ENCODE results near the gene NPR1. TPM values are rescaled to one million over a fixed set of nuclear protein-coding genes. Genes with fewer than 3 reads are reported as not detected.

The NPR1 gene
- total RNA-seq, 1 experiment from 2014 or later: 16.5 TPM

DNA sequence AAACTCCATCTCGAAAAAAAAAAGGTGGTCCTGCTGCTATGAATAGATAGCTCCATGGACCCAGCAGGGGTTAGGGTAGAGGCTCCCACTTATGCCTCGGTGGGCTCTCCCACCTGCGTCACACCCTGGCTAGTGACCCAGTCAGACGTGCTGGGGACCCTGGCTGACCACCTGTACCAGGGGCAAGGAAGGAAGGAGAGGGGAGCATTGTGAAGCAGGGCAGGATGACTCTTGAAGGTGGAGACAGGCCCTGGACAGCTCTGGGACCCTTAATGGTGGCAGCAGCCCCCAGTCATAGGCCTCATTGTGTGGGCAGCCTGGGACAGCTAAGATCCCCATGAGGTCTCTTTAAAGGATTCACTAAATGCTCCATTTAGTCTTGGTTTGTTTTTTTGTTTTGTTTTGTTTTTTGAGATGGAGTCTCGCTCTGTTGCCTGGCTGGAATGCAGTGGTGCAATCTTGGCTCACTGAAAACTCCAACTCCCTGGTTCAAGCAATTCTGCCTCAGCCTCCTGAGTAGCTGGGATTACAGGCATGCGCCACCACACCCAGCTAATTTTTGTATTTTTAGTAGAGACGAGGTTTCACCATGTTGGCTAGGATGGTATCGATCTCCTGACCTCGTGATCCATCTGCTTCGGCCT is 30.4 kb upstream of the NPR1 start (continued):
- TF ChIP-seq, protein P1, sequence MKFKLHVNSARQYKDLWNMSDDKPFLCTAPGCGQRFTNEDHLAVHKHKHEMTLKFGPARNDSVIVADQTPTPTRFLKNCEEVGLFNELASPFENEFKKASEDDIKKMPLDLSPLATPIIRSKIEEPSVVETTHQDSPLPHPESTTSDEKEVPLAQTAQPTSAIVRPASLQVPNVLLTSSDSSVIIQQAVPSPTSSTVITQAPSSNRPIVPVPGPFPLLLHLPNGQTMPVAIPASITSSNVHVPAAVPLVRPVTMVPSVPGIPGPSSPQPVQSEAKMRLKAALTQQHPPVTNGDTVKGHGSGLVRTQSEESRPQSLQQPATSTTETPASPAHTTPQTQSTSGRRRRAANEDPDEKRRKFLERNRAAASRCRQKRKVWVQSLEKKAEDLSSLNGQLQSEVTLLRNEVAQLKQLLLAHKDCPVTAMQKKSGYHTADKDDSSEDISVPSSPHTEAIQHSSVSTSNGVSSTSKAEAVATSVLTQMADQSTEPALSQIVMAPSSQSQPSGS (CRISPR knock-in tag; IDR thresholded peaks at IDR 0.05; ENCODE audit: borderline replicate concordance, low read depth): no peak
- no peak for TF ChIP-seq JAZF1 (CRISPR knock-in tag; IDR thresholded peaks at IDR 0.05)
- TF ChIP-seq, protein P2, sequence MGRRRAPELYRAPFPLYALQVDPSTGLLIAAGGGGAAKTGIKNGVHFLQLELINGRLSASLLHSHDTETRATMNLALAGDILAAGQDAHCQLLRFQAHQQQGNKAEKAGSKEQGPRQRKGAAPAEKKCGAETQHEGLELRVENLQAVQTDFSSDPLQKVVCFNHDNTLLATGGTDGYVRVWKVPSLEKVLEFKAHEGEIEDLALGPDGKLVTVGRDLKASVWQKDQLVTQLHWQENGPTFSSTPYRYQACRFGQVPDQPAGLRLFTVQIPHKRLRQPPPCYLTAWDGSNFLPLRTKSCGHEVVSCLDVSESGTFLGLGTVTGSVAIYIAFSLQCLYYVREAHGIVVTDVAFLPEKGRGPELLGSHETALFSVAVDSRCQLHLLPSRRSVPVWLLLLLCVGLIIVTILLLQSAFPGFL (CRISPR knock-in tag; IDR thresholded peaks at IDR 0.05; ENCODE audit: borderline replicate concordance): no peak

DNA sequence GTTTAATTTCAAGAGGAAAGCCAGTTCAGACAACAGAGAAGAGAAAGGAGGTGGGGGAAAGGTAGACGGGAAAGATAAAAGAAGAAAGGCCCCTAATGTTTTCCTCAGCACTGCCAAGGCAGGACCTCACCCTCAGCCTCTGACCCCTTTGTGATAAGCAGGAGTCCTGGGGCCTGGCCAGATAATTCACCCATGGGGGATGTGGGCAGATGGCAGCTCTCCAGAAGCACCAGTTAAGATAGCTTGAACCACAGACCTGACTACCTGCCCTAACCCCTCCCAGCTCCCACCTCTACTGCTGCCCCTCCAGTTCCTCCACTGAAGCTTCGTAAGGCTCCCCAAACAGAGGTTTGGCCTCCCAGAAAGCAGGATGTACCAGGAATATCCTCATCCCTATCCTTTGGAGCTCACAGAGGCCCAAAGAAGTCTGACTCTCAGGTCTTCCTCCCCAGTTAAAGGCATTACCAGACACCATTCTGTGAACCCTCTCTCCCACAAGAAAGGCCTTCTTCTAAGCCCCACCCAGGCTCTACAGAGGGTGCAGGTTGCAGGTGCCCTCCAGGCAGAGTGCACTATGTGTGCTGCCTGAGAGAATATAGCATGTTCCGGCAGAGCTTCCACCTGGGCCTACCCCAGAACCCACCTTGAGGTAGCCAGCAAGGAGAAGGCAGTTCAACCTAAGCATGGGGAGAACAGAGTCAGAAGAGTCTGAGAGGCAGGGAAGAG is 29.2 kb upstream of the NPR1 start:
- CTCF ChIA-PET: interaction anchor here (0.5 to 1.7 kb wide), 6 partner anchors 22 to 139 kb away, joined by 3 to 6 read pairs (median 4); partner anchors contain the start of gene S100A13
- H3K27ac Mint-ChIP-seq: no peak overlapping the region
- TF ChIP-seq, protein P3, sequence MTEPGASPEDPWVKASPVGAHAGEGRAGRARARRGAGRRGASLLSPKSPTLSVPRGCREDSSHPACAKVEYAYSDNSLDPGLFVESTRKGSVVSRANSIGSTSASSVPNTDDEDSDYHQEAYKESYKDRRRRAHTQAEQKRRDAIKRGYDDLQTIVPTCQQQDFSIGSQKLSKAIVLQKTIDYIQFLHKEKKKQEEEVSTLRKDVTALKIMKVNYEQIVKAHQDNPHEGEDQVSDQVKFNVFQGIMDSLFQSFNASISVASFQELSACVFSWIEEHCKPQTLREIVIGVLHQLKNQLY (CRISPR knock-in tag; IDR thresholded peaks at IDR 0.05): no peak
- TF ChIP-seq RORB (CRISPR knock-in tag; IDR thresholded peaks at IDR 0.05): no peak
- TF ChIP-seq, protein P4, sequence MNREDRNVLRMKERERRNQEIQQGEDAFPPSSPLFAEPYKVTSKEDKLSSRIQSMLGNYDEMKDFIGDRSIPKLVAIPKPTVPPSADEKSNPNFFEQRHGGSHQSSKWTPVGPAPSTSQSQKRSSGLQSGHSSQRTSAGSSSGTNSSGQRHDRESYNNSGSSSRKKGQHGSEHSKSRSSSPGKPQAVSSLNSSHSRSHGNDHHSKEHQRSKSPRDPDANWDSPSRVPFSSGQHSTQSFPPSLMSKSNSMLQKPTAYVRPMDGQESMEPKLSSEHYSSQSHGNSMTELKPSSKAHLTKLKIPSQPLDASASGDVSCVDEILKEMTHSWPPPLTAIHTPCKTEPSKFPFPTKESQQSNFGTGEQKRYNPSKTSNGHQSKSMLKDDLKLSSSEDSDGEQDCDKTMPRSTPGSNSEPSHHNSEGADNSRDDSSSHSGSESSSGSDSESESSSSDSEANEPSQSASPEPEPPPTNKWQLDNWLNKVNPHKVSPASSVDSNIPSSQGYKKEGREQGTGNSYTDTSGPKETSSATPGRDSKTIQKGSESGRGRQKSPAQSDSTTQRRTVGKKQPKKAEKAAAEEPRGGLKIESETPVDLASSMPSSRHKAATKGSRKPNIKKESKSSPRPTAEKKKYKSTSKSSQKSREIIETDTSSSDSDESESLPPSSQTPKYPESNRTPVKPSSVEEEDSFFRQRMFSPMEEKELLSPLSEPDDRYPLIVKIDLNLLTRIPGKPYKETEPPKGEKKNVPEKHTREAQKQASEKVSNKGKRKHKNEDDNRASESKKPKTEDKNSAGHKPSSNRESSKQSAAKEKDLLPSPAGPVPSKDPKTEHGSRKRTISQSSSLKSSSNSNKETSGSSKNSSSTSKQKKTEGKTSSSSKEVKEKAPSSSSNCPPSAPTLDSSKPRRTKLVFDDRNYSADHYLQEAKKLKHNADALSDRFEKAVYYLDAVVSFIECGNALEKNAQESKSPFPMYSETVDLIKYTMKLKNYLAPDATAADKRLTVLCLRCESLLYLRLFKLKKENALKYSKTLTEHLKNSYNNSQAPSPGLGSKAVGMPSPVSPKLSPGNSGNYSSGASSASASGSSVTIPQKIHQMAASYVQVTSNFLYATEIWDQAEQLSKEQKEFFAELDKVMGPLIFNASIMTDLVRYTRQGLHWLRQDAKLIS (CRISPR knock-in tag; IDR thresholded peaks at IDR 0.05; ENCODE audit: borderline replicate concordance): no peak
- TF ChIP-seq, protein P5, sequence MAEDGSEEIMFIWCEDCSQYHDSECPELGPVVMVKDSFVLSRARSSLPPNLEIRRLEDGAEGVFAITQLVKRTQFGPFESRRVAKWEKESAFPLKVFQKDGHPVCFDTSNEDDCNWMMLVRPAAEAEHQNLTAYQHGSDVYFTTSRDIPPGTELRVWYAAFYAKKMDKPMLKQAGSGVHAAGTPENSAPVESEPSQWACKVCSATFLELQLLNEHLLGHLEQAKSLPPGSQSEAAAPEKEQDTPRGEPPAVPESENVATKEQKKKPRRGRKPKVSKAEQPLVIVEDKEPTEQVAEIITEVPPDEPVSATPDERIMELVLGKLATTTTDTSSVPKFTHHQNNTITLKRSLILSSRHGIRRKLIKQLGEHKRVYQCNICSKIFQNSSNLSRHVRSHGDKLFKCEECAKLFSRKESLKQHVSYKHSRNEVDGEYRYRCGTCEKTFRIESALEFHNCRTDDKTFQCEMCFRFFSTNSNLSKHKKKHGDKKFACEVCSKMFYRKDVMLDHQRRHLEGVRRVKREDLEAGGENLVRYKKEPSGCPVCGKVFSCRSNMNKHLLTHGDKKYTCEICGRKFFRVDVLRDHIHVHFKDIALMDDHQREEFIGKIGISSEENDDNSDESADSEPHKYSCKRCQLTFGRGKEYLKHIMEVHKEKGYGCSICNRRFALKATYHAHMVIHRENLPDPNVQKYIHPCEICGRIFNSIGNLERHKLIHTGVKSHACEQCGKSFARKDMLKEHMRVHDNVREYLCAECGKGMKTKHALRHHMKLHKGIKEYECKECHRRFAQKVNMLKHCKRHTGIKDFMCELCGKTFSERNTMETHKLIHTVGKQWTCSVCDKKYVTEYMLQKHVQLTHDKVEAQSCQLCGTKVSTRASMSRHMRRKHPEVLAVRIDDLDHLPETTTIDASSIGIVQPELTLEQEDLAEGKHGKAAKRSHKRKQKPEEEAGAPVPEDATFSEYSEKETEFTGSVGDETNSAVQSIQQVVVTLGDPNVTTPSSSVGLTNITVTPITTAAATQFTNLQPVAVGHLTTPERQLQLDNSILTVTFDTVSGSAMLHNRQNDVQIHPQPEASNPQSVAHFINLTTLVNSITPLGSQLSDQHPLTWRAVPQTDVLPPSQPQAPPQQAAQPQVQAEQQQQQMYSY (CRISPR knock-in tag; IDR thresholded peaks at IDR 0.05): no peak
- no peak for TF ChIP-seq ATF1 (CRISPR knock-in tag; IDR thresholded peaks at IDR 0.05)
- no peak for TF ChIP-seq ZBTB21 (CRISPR knock-in tag; IDR thresholded peaks at IDR 0.05; ENCODE audit: borderline replicate concordance)
- no peak for TF ChIP-seq ZNF232 (CRISPR knock-in tag; IDR thresholded peaks at IDR 0.05)
- TF ChIP-seq, protein P6, sequence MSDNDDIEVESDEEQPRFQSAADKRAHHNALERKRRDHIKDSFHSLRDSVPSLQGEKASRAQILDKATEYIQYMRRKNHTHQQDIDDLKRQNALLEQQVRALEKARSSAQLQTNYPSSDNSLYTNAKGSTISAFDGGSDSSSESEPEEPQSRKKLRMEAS (CRISPR knock-in tag; IDR thresholded peaks at IDR 0.05): no peak
- TF ChIP-seq, protein P7, sequence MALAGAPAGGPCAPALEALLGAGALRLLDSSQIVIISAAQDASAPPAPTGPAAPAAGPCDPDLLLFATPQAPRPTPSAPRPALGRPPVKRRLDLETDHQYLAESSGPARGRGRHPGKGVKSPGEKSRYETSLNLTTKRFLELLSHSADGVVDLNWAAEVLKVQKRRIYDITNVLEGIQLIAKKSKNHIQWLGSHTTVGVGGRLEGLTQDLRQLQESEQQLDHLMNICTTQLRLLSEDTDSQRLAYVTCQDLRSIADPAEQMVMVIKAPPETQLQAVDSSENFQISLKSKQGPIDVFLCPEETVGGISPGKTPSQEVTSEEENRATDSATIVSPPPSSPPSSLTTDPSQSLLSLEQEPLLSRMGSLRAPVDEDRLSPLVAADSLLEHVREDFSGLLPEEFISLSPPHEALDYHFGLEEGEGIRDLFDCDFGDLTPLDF (CRISPR knock-in tag; IDR thresholded peaks at IDR 0.05): no peak
- no peak for TF ChIP-seq GRHL2 (CRISPR knock-in tag; IDR thresholded peaks at IDR 0.05; ENCODE audit: insufficient replicate concordance, severe bottlenecking)
- TF ChIP-seq IRF2 (CRISPR knock-in tag; IDR thresholded peaks at IDR 0.05; ENCODE audit: borderline replicate concordance, low read depth): no peak

More for the DNA sequence above, 29.2 kb upstream of the NPR1 start:
- ATAC-seq (no peak), DNase-seq (ENCODE audit: low spot score) (no peak)
- Mint-ChIP-seq H3K4me1 (peaks cover 8% of the 10 kb centered on the region), H3K4me3 (no peak overlapping the region), H3K9me3 (no peaks in the 10 kb centered on the region), H3K36me3 (peaks cover 17% of the 10 kb centered on the region), H3K27me3 (ENCODE audit: low read depth) (peaks cover 2% of the 10 kb centered on the region; the same call in 1 of the 2 replicates)
- POLR2A ChIA-PET: interaction anchor here (0.8 to 3.4 kb wide), 4 partner anchors 9 to 21 kb away, joined by 3 to 14 read pairs (median 4); partner anchors contain the start of genes CHTOP, S100A1, S100A13 and SNAPIN
